ENCODE results near the gene CGB8.
A peak's percentile ranks its signal among the peaks of the same experiment; 100 is the strongest.
"Not testable (repeated sequence)": the region's sequence is repeated elsewhere in the genome, so short reads cannot be mapped to it uniquely, and the experiment has no call there.

Gene CGB8

GRCh38 chr19:49049011-49049410 lies at the start of gene CGB8:
CGB8 (minus strand) TSS chr19:49049111; CDS start chr19:49048739, 372 bp downstream.
- not testable (repeated sequence) for DNase-seq (ENCODE audit: low spot score)

GRCh38 chr19:49097453-49098288 lies 48.8 kb upstream of the CGB8 start:
- DNase-seq (ENCODE audit: low spot score): peak; percentile 76

- DNase-seq (ENCODE audit: low spot score): no peak
Measured at GRCh38 chr19:49094505-49095482, 45.9 kb upstream of the CGB8 start.

DNA sequence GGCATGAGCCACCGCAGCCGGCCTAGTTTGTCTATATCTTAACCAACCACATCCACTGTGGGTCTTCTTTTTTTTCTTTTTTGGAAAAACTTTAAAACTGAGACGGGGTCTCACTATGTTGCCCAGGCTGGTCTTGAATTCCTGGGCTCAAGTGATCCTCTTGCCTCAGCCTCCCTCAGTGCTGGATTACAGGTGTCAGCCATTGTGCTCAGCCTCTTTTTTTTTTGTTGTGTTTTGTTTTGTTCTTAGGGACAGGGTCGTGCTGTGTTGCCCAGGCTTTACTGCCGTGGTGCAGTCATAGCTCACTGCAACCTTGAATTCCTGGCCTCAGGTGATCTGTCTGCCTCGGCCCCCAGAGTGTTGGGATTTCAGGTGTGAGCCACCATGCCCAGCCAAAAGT lies 43.8 kb upstream of the CGB8 start:
- DNase-seq (ENCODE audit: low spot score): no peak

DNA sequence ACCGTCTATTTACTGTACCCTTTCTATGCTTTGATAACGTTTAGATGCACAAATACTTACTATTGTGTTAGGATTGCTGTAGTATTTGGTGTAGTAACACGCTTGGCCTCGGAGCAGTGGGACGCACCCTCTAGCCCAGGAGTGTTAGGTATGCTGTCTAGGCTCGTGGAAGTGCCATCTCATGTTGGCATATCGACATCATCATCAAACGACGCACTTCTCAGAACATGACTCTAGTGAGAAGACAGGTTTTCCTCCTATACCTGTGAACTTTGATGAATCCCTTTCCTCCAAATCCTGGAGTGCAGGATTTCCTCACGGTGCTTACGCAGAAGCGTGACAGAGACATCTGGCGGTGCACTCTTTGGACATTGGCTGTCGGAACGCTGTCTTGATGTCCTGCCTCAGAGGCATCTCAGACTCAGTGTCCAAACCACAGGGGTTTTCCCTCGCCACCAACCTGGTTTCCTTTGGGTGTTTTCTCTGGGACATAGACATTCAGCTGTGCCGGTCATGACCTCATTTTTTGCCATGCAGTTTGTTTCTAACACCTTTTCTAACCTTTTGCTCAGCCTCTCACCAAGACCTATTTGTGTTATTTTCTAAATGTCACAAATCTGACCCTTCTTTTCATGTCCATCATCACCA lies 42.6 kb upstream of the CGB8 start:
- DNase-seq (ENCODE audit: low spot score): no peak

GRCh38 chr19:49086296-49086695 lies 37.4 kb upstream of the CGB8 start:
- no peak for DNase-seq (ENCODE audit: low spot score)

- no peak for DNase-seq (ENCODE audit: low spot score)
Measured at GRCh38 chr19:49085868-49086232, 36.9 kb upstream of the CGB8 start.

DNA sequence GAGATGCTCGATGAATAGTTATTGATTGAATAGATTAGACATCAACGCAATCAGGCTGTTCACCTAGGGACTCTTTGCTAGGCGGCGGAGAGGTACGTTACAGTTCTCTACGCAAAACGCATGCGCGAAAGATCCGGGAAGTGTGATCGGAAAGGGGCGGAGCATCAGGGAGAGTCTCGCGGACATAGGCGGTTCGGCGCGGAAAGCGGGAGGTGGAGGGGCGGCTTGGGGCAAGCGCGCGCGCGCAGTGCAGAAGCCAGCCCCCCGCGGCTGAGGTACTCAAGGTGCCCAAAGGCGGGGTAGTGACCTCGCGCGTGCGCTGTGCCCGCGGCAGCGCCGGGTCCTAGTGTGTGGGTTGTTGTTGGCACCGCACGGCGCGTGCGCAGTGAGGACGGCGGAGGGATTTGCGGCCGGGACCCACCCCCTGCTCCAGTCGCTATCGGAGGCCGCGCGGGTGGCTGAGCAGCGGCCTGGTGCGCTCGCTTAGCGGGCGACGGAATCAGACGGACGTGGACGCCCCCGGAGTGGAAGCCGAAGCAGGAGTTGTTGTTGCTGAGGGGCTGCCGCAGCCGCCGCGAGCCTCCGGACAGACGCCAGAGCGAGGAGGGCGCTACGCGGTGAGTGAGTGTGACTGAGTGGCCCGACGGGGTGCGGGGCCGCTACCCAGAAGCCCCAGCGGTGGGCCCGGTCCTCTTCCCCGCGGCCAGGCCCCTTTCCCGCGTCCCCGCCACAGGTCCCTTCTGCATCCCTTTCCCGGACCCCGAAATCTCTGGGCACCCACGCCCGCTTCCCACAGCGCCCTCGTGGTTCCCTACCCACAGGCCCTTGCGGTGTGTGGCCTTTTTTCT lies 36.3 kb upstream of the CGB8 start, which contains the start of gene SNRNP70:
Gene SNRNP70 (plus strand): TSS at position 432 of the 848 bp plus-strand sequence. CDS start 964 bp downstream, outside the sequence.
- peak; percentile 100 for DNase-seq (ENCODE audit: low spot score)

- DNase-seq (ENCODE audit: low spot score): no peak
Measured at GRCh38 chr19:49084206-49085019, 35.5 kb upstream of the CGB8 start.

DNA sequence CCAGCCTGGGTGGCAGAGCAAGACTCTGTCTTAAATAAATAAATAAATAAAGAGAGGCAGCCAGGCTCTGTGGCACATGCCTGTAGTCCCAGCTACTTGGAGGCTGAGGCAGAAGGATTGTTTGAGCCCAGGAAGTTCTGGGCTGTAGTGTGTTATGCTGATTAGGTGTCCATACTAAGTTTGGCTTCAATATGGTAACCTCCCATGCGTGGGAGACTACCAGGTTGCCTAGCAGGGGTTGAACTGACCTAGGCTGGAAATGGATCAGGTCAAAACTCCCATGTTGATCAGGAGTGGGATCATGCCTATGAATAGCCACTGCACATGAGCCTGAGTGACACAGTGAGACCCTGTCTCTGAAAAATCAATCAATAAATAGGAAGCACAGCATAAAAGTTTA lies 32.4 kb upstream of the CGB8 start:
- DNase-seq (ENCODE audit: low spot score): no peak

DNA sequence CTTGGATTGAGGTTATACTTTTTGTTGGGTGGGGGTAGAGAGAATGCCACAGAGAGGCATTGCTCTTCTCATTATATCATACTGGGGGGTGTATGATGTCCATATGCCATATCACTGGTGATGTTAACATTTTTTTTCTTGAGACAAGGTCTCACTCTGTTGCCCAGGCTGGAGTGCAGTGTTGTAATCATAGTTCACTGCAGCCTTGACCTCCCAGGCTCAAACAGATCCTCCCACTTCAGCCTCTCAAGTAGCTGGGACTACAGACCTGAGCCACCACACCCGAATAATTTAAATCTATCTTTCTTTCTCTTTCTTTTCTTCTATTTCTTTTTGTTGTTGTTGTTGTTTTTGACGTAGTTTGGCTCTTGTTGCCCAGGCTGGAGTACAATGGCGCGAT lies 31.5 kb upstream of the CGB8 start:
- no peak for DNase-seq (ENCODE audit: low spot score)

DNA sequence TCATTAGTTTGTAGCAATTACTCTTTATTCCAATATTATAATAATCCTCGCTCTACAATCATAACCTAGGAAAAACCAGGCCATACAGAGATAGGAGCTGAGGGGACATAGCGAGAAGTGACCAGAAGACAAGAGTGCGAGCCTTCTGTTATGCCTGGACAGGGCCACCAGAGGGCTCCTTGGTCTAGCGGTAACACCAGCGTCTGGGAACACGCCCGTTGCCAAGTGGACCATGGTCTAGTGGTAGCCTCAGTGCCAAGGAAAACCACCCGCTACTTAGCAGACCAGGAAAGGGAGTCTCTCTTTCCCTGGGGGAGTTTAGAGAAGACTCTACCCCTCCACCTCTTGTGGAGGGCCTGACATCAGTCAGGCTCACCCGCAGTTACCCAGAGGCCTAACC lies 26.0 kb upstream of the CGB8 start:
- DNase-seq (ENCODE audit: low spot score): peak; percentile 65

DNA sequence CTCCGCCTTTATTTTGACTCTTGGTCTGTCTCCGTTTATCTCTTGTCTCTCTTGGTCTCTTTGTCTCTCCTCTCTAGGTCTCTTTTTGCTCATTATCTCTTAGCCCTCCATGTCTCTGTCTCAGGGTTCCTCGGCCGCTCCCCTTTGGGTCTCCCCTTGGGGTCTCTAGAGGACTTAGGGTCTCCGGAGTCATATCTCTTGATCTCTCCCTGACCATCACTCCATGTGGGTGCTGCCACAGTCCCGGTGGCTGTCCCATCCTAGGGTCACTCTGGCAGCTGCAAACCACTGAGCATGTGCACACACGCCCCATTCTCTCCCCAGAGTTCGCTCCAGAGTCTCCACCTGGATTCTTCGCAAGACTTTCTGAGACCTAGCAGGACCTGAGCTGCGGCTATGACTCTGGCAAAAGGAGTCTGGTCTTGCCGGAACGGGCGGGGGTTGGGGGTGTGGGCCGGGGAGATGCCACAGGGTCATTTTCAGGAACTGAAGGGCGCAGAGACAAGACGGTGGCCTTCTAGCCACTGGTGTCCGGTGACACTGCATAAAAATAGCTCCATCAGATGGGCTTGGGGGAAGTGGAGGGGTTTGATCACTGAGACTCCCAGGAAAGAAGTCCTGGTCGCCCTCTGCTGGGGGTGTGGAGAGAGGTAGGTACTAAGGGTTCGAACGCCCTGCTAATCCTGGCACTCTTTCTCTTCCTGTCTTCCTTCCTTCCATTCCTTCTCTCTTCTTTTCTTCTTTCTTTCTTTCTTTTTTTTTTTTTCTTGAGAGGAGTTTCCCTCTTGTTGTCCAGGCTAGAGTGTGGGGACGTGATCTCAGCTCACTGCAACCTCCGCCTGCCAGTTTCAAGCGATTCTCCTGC lies 24.8 kb upstream of the CGB8 start:
- DNase-seq (ENCODE audit: low spot score): peak; percentile 32

DNA sequence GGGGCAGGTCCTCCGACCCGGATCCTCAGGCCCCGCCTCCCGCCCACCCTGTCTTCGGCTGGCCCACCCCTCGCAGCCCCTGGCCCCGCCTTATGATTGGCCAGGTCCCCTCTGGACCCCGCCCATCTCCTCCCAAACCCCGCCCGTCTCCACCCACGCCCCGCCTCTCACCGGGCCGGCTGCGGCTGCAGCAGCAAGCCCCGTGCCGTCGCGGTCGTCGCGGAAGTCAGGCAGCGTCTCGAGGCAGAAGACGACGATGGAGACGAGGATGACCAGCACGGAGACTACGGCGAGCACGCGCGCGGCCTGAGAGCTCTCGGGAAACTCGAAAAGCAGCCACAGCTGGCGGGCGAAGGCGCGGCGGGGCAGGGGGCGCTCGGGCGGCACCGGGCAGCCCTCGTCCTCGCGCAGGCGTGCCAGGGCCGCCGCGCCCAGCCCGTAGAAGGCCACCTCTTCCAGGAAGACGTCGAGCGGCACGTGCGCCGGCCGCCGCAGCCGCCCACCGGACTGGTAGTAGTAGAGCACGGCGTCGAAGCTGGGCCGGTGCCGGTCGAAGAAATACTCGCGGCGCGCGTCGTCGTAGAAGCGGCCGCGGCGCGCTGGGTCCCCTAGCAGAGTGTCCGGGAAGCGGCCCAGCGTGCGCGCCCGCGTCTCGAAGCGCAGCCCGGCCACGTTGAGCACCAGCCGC lies 23.1 kb upstream of the CGB8 start:
- no peak for DNase-seq (ENCODE audit: low spot score)

- DNase-seq (ENCODE audit: low spot score): no peak
Measured at GRCh38 chr19:49070416-49070815, 21.5 kb upstream of the CGB8 start.

DNA sequence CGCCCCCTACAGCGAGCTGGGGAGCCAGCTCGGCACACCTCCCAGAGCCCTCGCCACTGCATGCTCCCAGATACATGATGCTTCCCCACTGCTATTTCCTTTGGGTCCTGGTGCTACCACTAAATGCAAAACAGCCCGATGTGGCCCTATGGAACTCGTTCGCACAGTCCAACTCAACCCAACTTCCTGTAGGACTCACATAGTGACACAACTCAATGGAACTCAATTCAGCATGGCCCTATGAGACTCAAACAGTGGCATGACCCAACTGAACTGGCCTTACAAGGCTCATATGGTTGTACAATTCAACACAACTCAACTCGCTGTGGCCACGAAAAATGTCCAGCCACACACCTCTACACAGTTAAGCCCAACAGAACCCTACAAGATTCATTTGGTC lies 20.1 kb upstream of the CGB8 start:
- no peak for DNase-seq (ENCODE audit: low spot score)

DNA sequence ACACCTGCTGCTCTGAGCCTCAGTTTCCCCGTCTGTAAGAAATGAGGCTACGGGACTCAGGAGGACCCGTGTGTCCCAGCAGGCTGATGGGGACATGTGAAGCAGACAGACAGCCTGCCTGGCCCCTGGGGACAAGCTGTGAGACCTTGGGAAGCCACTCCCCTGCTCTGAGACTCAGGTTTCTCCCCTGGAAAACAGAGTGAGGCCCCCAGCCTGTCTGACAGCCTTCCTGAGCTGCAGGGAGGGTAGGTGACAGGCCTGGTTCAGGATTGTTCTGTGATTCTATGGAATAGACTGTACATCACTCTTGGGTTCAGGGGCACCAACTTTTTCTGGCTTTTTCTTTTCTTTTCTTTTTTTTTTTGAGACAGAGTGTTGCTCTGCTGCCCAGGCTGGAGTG lies 18.6 kb upstream of the CGB8 start:
- DNase-seq (ENCODE audit: low spot score): no peak

- DNase-seq (ENCODE audit: low spot score): no peak
Measured at GRCh38 chr19:49065905-49066512, 17.1 kb upstream of the CGB8 start.

Data from kidney tubule cell (primary cell).